Measurements from ENCODE around the gene DAPP1.

- TF ChIP-seq POLR2A (IDR thresholded peaks at IDR 0.05), result no peak
- TF ChIP-seq, protein P1, sequence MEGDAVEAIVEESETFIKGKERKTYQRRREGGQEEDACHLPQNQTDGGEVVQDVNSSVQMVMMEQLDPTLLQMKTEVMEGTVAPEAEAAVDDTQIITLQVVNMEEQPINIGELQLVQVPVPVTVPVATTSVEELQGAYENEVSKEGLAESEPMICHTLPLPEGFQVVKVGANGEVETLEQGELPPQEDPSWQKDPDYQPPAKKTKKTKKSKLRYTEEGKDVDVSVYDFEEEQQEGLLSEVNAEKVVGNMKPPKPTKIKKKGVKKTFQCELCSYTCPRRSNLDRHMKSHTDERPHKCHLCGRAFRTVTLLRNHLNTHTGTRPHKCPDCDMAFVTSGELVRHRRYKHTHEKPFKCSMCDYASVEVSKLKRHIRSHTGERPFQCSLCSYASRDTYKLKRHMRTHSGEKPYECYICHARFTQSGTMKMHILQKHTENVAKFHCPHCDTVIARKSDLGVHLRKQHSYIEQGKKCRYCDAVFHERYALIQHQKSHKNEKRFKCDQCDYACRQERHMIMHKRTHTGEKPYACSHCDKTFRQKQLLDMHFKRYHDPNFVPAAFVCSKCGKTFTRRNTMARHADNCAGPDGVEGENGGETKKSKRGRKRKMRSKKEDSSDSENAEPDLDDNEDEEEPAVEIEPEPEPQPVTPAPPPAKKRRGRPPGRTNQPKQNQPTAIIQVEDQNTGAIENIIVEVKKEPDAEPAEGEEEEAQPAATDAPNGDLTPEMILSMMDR (IDR thresholded peaks at IDR 0.05), result no peak
These were observed 47.2 kb downstream of the DAPP1 start for GRCh38 chr4:99863804-99864203.

All from right lobe of liver (tissue), 4 donors.